HCT116 (cell line): ENCODE data around the gene GSK3A. TPM values are rescaled to one million over a fixed set of nuclear protein-coding genes. Genes with fewer than 3 reads are reported as not detected.

ENCODE experiments used
- ATAC-seq: fragments of 200-7000 bp; cut with Tn5 transposase; 2 replicates; pipeline ENCODE4 v1.9.1; 2020; ENCODE audit warnings: mild to moderate bottlenecking, moderate library complexity
- BruUV-seq: library from RNA; stranded (reverse); fragments of 400-500 nt; replicated peaks from 2 replicates; lab custom pipeline; 2021; lab: Mats Ljungman, UMichigan
- CTCF ChIA-PET: fragments of 300-600 bp; sonication (Branson Sonifier 250); formaldehyde crosslinking; loops from one replicate; lab custom pipeline; 2021; ENCODE audit warnings: antibody characterized with exemption; lab: Charles Lee
- POLR2A ChIA-PET: fragments of 300-600, 350-600 bp; sonication (Branson Sonifier 250); formaldehyde crosslinking; loops from one replicate; lab custom pipeline; 2021; ENCODE audit warnings: antibody characterized with exemption; lab: Charles Lee
- RAD21 ChIA-PET, 2 experiments: fragments of 300-600 bp; sonication (Branson Sonifier 250); formaldehyde crosslinking; loops; one replicate each; lab custom pipeline; 2023; ENCODE audit warnings: low total read pairs in 2 of 2; ENCODE audit not compliant: uncharacterized antibody in 2 of 2, unreplicated experiment in 2 of 2, low non-redundant PET in 1 of 2; lab: Charles Lee
- DNase-seq: peaks from one replicate; pipeline ENCODE4 v3.0.0-alpha.2; 2010; ENCODE audit warnings: low read depth, low spot score
- H2AFZ ChIP-seq: fragments of 200-600 bp; shearing (Covaris generic), sonication (generic); 2 replicates; pipeline ENCODE4 v1.6.1; 2017; ENCODE audit warnings: low read depth, mixed run types, mixed read lengths, antibody characterized with exemption, low read length; ENCODE audit not compliant: poor library complexity, severe bottlenecking
- H3K27ac ChIP-seq: 2 replicates; pipeline ENCODE4 v1.5.1; 2012; ENCODE audit warnings: low read depth, low read length
- H3K27me3 ChIP-seq: fragments of 200-600 bp; sonication (generic); 2 replicates; pipeline ENCODE4 v1.6.1; 2016; ENCODE audit warnings: mixed run types, low read length, mixed read lengths; ENCODE audit not compliant: insufficient read depth
- H3K36me3 ChIP-seq, 2 experiments: fragments of 200-500 bp in 1 of 2; fragments of 200-600 bp in 1 of 2; sonication (Bioruptor generic) in 1 of 2; sonication (generic) in 1 of 2; 2 replicates each; pipeline versions ENCODE4 v1.5.1 to v1.6.1; 2014 to 2016; ENCODE audit warnings: low read length in 2 of 2, inconsistent platforms in 1 of 2, mixed read lengths in 1 of 2, mixed run types in 1 of 2; ENCODE audit not compliant: insufficient read depth in 2 of 2, control insufficient read depth in 1 of 2
- H3K4me1 ChIP-seq, 2 experiments: fragments of 200-600 bp in 1 of 2; sonication (generic) in 1 of 2; 2 replicates each; pipeline versions ENCODE4 v1.5.1 to v1.6.1; 2012 to 2017; ENCODE audit warnings: low read length in 2 of 2, inconsistent platforms in 1 of 2, mild to moderate bottlenecking in 1 of 2, mixed read lengths in 1 of 2, mixed run types in 1 of 2, moderate library complexity in 1 of 2; ENCODE audit not compliant: insufficient read depth in 2 of 2, control insufficient read depth in 1 of 2
- H3K4me2 ChIP-seq: fragments of 200-600 bp; sonication (generic); 2 replicates; pipeline ENCODE4 v1.6.1; 2017; ENCODE audit warnings: mixed run types, low read length, mixed read lengths
- H3K4me3 ChIP-seq, 2 experiments: fragments of 200-600 bp in 1 of 2; sonication (generic) in 1 of 2; replicated peaks in 1 of 2; 2 replicates each; pipeline ENCODE4 v1.5.1; 2011 to 2016; ENCODE audit warnings: low read length in 2 of 2, control low read depth in 1 of 2, low read depth in 1 of 2, mild to moderate bottlenecking in 1 of 2, mixed read lengths in 1 of 2, mixed run types in 1 of 2
- H3K79me2 ChIP-seq: fragments of 200-600 bp; sonication (generic); 2 replicates; pipeline ENCODE4 v1.6.1; 2017; ENCODE audit warnings: mild to moderate bottlenecking, mixed run types, low read length, moderate library complexity, mixed read lengths; ENCODE audit not compliant: insufficient read depth
- H3K9ac ChIP-seq: fragments of 200-600 bp; sonication (generic); 2 replicates; pipeline ENCODE4 v1.6.1; 2016; ENCODE audit warnings: low read length, mixed read lengths
- H3K9me2 ChIP-seq: fragments of 200-600 bp; sonication (generic), shearing (Covaris generic); 2 replicates; pipeline ENCODE4 v1.6.1; 2017; ENCODE audit warnings: mixed run types, mild to moderate bottlenecking, moderate library complexity; ENCODE audit not compliant: insufficient read depth
- H3K9me3 ChIP-seq, 2 experiments: fragments of 200-500 bp in 1 of 2; fragments of 200-600 bp in 1 of 2; sonication (Bioruptor generic) in 1 of 2; sonication (generic) in 1 of 2; 2 replicates each; pipeline ENCODE4 v1.6.1; 2014 to 2017; ENCODE audit warnings: low read length in 2 of 2, mixed read lengths in 2 of 2, inconsistent platforms in 1 of 2, low read depth in 1 of 2, mild to moderate bottlenecking in 1 of 2, mixed run types in 1 of 2, moderate library complexity in 1 of 2; ENCODE audit not compliant: control insufficient read depth in 1 of 2, insufficient read depth in 1 of 2
- H4K20me1 ChIP-seq: fragments of 200-600 bp; sonication (generic), shearing (Covaris generic); 2 replicates; pipeline ENCODE4 v1.6.1; 2017; ENCODE audit warnings: mixed run types, mild to moderate bottlenecking, moderate library complexity; ENCODE audit not compliant: insufficient read depth
- CEBPB ChIP-seq: IDR thresholded peaks from 2 replicates; pipeline ENCODE4 v1.6.1; 2012; ENCODE audit warnings: low read depth
- CTCF ChIP-seq, 3 experiments: fragments of 200-600 bp in 1 of 3; sonication (generic) in 1 of 3; IDR thresholded peaks in 2 of 3; conservative IDR thresholded peaks in 1 of 3; 2 replicates each; pipeline ENCODE4 v1.5.1; 2012 to 2017; ENCODE audit warnings: low read depth in 2 of 3, low read length in 2 of 3, antibody characterized with exemption in 1 of 3, borderline replicate concordance in 1 of 3, control low read depth in 1 of 3, mild to moderate bottlenecking in 1 of 3, mixed read lengths in 1 of 3, mixed run types in 1 of 3, moderate library complexity in 1 of 3; ENCODE audit not compliant: insufficient read depth in 1 of 3
- EGR1 ChIP-seq: IDR thresholded peaks from 2 replicates; pipeline ENCODE4 v1.6.1; 2012; ENCODE audit warnings: low read depth
- ELF1 ChIP-seq: IDR thresholded peaks from 2 replicates; pipeline ENCODE4 v1.6.1; 2012; ENCODE audit warnings: low read depth, borderline replicate concordance
- EZH2 ChIP-seq: fragments of 200-600 bp; sonication (generic); IDR thresholded peaks from 2 replicates; pipeline ENCODE4 v1.6.1; 2017; ENCODE audit warnings: antibody characterized with exemption, mixed run types
- JUND ChIP-seq: IDR thresholded peaks from 2 replicates; pipeline ENCODE4 v1.6.1; 2012
- POLR2A ChIP-seq: IDR thresholded peaks from 2 replicates; pipeline ENCODE4 v1.7.0; 2011; ENCODE audit warnings: borderline replicate concordance; ENCODE audit not compliant: insufficient read depth, insufficient read length; ENCODE audit errors: extremely low read depth
- POLR2AphosphoS5 ChIP-seq: IDR thresholded peaks from 2 replicates; pipeline ENCODE4 v1.6.1; 2011; ENCODE audit warnings: mild to moderate bottlenecking, low read depth, low read length, moderate library complexity
- RAD21 ChIP-seq: IDR thresholded peaks from 2 replicates; pipeline ENCODE4 v1.6.1; 2012; ENCODE audit warnings: low read depth, mild to moderate bottlenecking
- REST ChIP-seq: IDR thresholded peaks from 2 replicates; pipeline ENCODE4 v1.6.1; 2012; ENCODE audit warnings: low read depth
- SIN3A ChIP-seq: IDR thresholded peaks from 2 replicates; pipeline ENCODE4 v1.6.1; 2012; ENCODE audit warnings: low read depth
- SP1 ChIP-seq: IDR thresholded peaks from 2 replicates; pipeline ENCODE4 v1.6.1; 2012; ENCODE audit warnings: low read depth
- TCF7L2 ChIP-seq: IDR thresholded peaks from 2 replicates; pipeline ENCODE4 v1.7.0; 2011; ENCODE audit warnings: borderline replicate concordance, inconsistent platforms; ENCODE audit not compliant: insufficient read depth, insufficient read length; ENCODE audit errors: extremely low read depth
- YY1 ChIP-seq: IDR thresholded peaks from 2 replicates; pipeline ENCODE4 v1.6.1; 2011; ENCODE audit warnings: low read length, low read depth, moderate library complexity, mild to moderate bottlenecking; ENCODE audit not compliant: insufficient replicate concordance; ENCODE audit errors: extremely low read depth
- ZFX ChIP-seq: fragments of 450-650 bp; IDR thresholded peaks from 2 replicates; pipeline ENCODE4 v1.6.1; 2017
- ZNF274 ChIP-seq: fragments of 200-500 bp; sonication (Bioruptor generic); IDR thresholded peaks from 2 replicates; pipeline ENCODE4 v1.6.1; 2014; ENCODE audit warnings: mild to moderate bottlenecking, low read depth, low read length, inconsistent platforms
- intact Hi-C: fragments of 100-400 bp; cut with micrococcal nuclease; formaldehyde crosslinking; loops from 2 replicates; pipeline ENCODE4 v1.10.0; 2022
- total RNA-seq: library from RNA; stranded (reverse); gene quantifications from one replicate; pipeline ENCODE4 v1.2.1, GENCODE V29; 2021; ENCODE audit not compliant: unreplicated experiment
- TF ChIP-seq, protein P1 (sequence below): IDR thresholded peaks from 2 replicates; pipeline ENCODE4 v1.6.1; 2011; ENCODE audit warnings: mild to moderate bottlenecking, low read length, moderate library complexity; ENCODE audit not compliant: insufficient replicate concordance; ENCODE audit errors: extremely low read depth

The GSK3A gene
- total RNA-seq, 1 experiment from 2014 or later: 57.2 TPM

GRCh38 chr19:42274065-42274682 lies 31.8 kb upstream of the GSK3A start:
- no peak overlapping the region for H3K27ac ChIP-seq
- ChIA-PET POLR2A (interaction anchor here (1.1 kb wide), 1 partner anchor 16 kb away, joined by 3 read pairs; no protein-coding TSS in a partner anchor), CTCF (no interaction called here), RAD21 (no interaction called here)
- peaks cover 3 to 5% of the 10 kb centered on the region in 2 experiments; a peak in 2 of 4 replicates for H3K36me3 ChIP-seq
- H3K4me3 ChIP-seq: no peak overlapping the region
- peaks cover 16% of the 10 kb centered on the region for H3K79me2 ChIP-seq
- H3K9me2 ChIP-seq: no peaks in the 10 kb centered on the region
- no TSS peak for BruUV-seq
- no peak for ATAC-seq
- H3K4me1 ChIP-seq: peaks cover 31 to 38% of the 10 kb centered on the region in 2 experiments
- no peak for TF ChIP-seq TCF7L2
- no peak for TF ChIP-seq POLR2A
- no peak for TF ChIP-seq CTCF (IDR thresholded peaks at IDR 0.05 in 2 of 3, conservative IDR thresholded peaks at IDR 0.05 in 1 of 3; ENCODE audit: borderline replicate concordance in 1 of 3, insufficient read depth in 1 of 3, low read depth in 2 of 3, low read length in 2 of 3)
- TF ChIP-seq REST: no peak
- no peak for TF ChIP-seq ELF1
- TF ChIP-seq EZH2: no peak
- TF ChIP-seq YY1: no peak
- TF ChIP-seq SP1: no peak
- TF ChIP-seq, protein P1, sequence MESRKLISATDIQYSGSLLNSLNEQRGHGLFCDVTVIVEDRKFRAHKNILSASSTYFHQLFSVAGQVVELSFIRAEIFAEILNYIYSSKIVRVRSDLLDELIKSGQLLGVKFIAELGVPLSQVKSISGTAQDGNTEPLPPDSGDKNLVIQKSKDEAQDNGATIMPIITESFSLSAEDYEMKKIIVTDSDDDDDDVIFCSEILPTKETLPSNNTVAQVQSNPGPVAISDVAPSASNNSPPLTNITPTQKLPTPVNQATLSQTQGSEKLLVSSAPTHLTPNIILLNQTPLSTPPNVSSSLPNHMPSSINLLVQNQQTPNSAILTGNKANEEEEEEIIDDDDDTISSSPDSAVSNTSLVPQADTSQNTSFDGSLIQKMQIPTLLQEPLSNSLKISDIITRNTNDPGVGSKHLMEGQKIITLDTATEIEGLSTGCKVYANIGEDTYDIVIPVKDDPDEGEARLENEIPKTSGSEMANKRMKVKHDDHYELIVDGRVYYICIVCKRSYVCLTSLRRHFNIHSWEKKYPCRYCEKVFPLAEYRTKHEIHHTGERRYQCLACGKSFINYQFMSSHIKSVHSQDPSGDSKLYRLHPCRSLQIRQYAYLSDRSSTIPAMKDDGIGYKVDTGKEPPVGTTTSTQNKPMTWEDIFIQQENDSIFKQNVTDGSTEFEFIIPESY: no peak
- no peak for TF ChIP-seq ZNF274
- TF ChIP-seq SIN3A: no peak
- TF ChIP-seq JUND: no peak
- no peak for TF ChIP-seq ZFX
- no peak for TF ChIP-seq CEBPB
- no peak for TF ChIP-seq EGR1
- no peak for TF ChIP-seq POLR2AphosphoS5
- no peak for TF ChIP-seq RAD21
- no peaks in the 10 kb centered on the region for H3K9me3 ChIP-seq
- intact Hi-C loops: no loop called here
- no peak overlapping the region for H3K4me2 ChIP-seq
- no peaks in the 10 kb centered on the region for H4K20me1 ChIP-seq
- no peak overlapping the region for H2AFZ ChIP-seq
- no peak overlapping the region for H3K9ac ChIP-seq
- no peak for DNase-seq
- no peaks in the 10 kb centered on the region for H3K27me3 ChIP-seq
